Ascending aorta (tissue), 2 donors: ENCODE measurements around the gene PTPRE. TPM values are rescaled to one million over a fixed set of nuclear protein-coding genes. Genes with fewer than 3 reads are reported as not detected.
A peak's percentile ranks its signal among the peaks of the same experiment; 100 is the strongest.

Experiments used
- DNase-seq, 2 donors: peaks; one replicate each; pipeline ENCODE4 v3.0.0-alpha.2; 2019; ENCODE audit warnings: low spot score in 2 of 2
- H3K27ac ChIP-seq, 2 donors: fragments of 200-600 bp; sonication (generic); one replicate each; pipeline ENCODE4 v1.5.1; 2016 to 2017; ENCODE audit warnings: mild to moderate bottlenecking in 1 of 2
- H3K27me3 ChIP-seq: fragments of 200-600 bp; sonication (generic); one replicate; pipeline ENCODE4 v1.5.1; 2017
- H3K36me3 ChIP-seq, 2 donors: fragments of 200-600 bp; sonication (generic); one replicate each; pipeline ENCODE4 v1.5.1; 2016
- H3K4me1 ChIP-seq, 2 donors: fragments of 200-600 bp; sonication (generic); one replicate each; pipeline ENCODE4 v1.5.1; 2016 to 2017; ENCODE audit warnings: mild to moderate bottlenecking in 1 of 2
- H3K4me3 ChIP-seq, 2 donors: fragments of 200-600 bp; sonication (generic); one replicate each; pipeline ENCODE4 v1.5.1; 2016 to 2017; ENCODE audit warnings: mild to moderate bottlenecking in 1 of 2
- H3K9me3 ChIP-seq, 2 donors: fragments of 200-600 bp; sonication (generic); one replicate each; pipeline ENCODE4 v1.5.1; 2016
- CTCF ChIP-seq, 3 experiments: fragments of 200-600 bp in 2 of 3; fragments of 450-650 bp in 1 of 3; sonication (generic) in 2 of 3; IDR thresholded peaks; one replicate each; pipeline ENCODE4 v1.5.1; 2016 to 2019; ENCODE audit warnings: antibody characterized with exemption in 3 of 3, mild to moderate bottlenecking in 1 of 3, moderate library complexity in 1 of 3
- intact Hi-C: fragments of 100-400 bp; cut with DNase I; formaldehyde crosslinking; loops from one replicate; pipeline ENCODE4 v1.15.1; 2023
- total RNA-seq: library from RNA; depleted of rRNA; stranded (reverse); fragments of >200 nt; gene quantifications from one replicate; pipeline ENCODE4 v1.1.0, GENCODE V29; 2016

Gene PTPRE
- total RNA-seq, 1 donor from 2014 or later, result 14.5 TPM

- intact Hi-C loops, result no loop called here
- Histone ChIP-seq H3K4me1 (peaks cover 0 to 7% of the 10 kb centered on the region in 2 donors), H3K27me3 (no peaks in the 10 kb centered on the region), H3K36me3 (no peaks in the 10 kb centered on the region), H3K27ac (no peak overlapping the region), H3K9me3 (no peaks in the 10 kb centered on the region), H3K4me3 (no peak overlapping the region)
- DNase-seq, result peak in 1 of 2 donors; percentile 62
- no peak for TF ChIP-seq CTCF (IDR thresholded peaks at IDR 0.05)
These were observed 38.4 kb downstream of the PTPRE start for GRCh38 chr10:127945341-127945758.

DNA sequence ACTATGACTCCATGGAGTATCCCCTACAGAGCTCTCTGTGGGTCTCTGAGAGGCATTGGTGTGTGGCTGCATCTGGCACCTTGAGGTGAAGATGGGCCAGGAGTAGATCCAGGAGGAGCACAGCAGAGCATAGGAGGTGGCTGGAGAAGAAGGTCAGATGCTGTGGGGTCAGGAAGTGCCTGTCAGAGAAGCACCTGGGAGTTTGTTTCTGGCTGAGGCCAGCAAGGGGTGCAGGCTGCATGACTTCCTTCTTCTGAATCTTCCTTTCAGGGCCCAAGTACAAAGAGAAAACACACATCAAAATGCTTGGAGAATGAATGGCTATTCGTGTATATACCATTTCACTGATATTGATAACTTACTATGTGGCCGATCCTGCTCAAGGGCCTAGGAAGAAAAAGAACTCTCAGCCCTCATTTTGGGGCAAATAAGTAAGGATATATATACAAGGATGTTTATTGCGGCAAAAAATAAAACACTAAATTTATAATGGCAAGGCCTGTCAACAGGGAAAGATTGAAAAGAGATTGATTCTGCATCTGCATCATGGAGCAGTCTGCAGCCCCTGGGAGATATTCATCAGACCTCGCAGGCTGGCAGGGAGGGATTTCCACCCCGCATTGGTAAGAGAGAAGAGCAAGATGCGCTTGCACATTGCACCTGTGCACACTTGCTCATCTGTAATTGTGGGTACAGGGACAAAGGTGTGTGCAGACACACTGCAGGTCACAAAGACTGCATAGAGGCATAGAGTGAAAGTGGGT, 39.2 kb downstream of the PTPRE start:
- Histone ChIP-seq H3K36me3 (no peaks in the 10 kb centered on the region), H3K27ac (no peak overlapping the region), H3K27me3 (no peaks in the 10 kb centered on the region), H3K4me1 (peaks cover 0 to 7% of the 10 kb centered on the region in 2 donors), H3K4me3 (no peak overlapping the region), H3K9me3 (no peaks in the 10 kb centered on the region)
- TF ChIP-seq CTCF (IDR thresholded peaks at IDR 0.05), result no peak
- intact Hi-C loops, result no loop called here
- no peak for DNase-seq

DNA sequence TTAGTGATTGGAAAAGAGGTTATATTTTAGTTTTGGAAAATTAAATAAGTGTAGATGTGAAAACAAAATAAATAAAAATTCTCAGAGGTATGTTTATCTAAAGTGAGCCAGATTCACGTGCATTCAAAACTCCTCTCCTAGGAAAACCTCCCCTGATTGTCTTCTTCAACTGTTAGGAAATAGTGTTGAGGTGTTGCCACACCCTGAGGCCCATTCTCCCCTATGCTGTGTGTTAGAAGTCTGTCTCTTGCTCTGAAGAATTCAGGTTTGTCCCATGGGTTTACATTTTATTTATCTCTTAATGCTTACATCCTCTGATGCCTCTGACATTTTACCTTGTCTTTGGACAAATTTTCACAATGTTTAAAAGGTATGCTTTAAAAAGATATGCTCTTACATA, 40.3 kb downstream of the PTPRE start:
- no peak for TF ChIP-seq CTCF (IDR thresholded peaks at IDR 0.05)
- no peak for DNase-seq
- Histone ChIP-seq H3K36me3 (no peaks in the 10 kb centered on the region), H3K4me1 (peaks cover 0 to 7% of the 10 kb centered on the region in 2 donors), H3K27ac (no peak overlapping the region), H3K27me3 (no peaks in the 10 kb centered on the region), H3K4me3 (no peak overlapping the region), H3K9me3 (no peaks in the 10 kb centered on the region)
- intact Hi-C loops, result no loop called here

- intact Hi-C loops, result no loop called here
- no peak overlapping the region for H3K4me3 ChIP-seq
- H3K4me1 ChIP-seq, result peaks cover 0 to under 1% of the 10 kb centered on the region in 2 donors
- no peaks in the 10 kb centered on the region for H3K36me3 ChIP-seq
- H3K9me3 ChIP-seq, result no peaks in the 10 kb centered on the region
- no peaks in the 10 kb centered on the region for H3K27me3 ChIP-seq
- H3K27ac ChIP-seq, result no peak overlapping the region
- no peak for TF ChIP-seq CTCF (IDR thresholded peaks at IDR 0.05)
- DNase-seq, result peak in 1 of 2 donors; percentile 47
These were observed 41.9 kb downstream of the PTPRE start for GRCh38 chr10:127948791-127949190.

GRCh38 chr10:127949831-127950230, 42.9 kb downstream of the PTPRE start:
- TF ChIP-seq CTCF (IDR thresholded peaks at IDR 0.05), result no peak
- intact Hi-C loops, result no loop called here
- Histone ChIP-seq H3K27ac (no peak overlapping the region), H3K27me3 (no peaks in the 10 kb centered on the region), H3K4me3 (no peak overlapping the region), H3K9me3 (no peaks in the 10 kb centered on the region), H3K4me1 (no peaks in the 10 kb centered on the region), H3K36me3 (no peaks in the 10 kb centered on the region)
- DNase-seq, result no peak
